Activated CD8-positive, alpha-beta memory T cell treated with anti-CD3 and anti-CD28 coated beads, Interleukin-2, amount 50 U/mL, for 1 hour (primary cell): ENCODE results near the gene OS9.

Experiments used
- DNase-seq: peaks from one replicate; pipeline ENCODE4 v3.0.0-alpha.2; 2020; ENCODE audit errors: extremely low read depth

OS9 gene

DNA sequence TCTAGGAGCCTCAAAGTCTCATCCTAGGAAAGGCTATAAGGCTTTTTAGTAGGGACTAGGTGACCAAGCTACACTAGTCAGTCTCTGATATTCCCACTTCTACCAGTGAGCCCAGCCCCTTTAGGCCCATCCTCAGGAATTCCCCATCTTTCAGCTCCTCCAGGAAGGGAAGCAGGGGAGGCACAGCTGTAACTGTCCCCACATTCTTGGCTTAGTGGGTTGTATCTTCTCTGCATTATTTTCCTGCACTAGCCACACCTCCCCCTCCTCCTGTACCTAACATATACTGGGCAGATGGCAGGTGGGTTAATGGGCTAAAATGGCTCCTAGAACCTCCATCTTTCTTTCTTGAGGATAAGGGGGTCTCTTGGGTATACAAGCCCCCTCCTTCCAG, 73.4 kb downstream of the OS9 start:
- no peak for DNase-seq

DNA sequence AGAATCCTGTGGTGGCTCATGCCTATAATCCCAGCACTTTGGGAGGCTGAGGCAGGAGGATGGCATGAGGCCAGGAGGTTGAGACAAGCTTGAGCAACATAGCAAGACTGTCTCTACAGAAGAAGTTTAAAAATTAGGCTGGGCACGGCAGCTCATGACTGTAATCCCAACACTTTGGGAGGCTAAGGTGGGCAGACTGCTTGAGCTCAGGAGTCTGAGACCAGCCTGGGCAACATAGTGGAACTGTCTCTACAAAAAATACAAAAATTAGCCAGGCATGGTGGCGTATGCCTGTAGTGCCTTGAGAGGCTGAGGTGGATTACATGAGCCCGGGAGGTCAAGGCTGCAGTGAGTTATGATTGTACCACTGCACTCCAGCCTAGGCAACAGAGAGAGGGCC, 73.9 kb downstream of the OS9 start:
- no peak for DNase-seq

DNA sequence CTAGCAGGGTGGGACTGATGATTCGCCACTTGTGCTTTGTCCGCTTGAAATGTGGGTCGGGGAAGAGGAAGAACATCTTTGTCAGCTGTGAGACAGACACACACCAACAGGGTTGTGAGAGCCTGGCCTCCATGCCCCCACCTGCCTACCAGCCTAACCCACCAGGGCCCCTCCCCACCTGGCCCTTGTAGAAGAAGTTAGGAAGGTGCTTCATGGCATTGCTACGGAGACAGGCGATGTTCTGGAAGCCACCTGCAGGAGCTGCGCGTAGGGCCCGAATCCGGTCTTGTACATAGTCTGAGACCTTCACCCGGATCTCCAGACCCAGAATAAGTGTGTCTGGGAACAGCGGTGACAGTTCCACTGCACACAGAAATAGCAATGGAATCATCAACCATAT, 75.7 kb downstream of the OS9 start:
- DNase-seq: no peak

DNA sequence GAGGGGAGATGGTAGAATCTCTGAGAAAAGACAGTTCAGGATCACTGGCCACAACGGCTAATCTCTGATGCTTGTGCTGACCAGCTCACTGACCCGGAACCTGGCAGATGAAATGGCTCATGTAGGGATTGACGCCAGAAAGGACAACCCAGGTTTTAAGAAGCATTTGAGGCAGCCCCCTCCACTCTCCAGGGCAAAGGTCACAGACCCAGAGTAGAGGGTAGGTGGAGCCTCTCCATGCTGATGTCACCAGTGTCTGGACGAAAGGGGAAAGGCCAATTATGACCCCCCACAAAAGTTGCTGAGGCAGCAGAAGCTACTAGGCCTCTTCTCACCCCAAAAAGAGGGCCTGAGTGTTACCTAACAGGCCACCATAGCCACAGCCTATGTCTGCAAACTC, 76.8 kb downstream of the OS9 start:
- DNase-seq: no peak
